ENCODE results near the gene KSR1.

KSR1 gene

GRCh38 chr17:27571563-27572352, 115.5 kb downstream of the KSR1 start:
- Histone ChIP-seq H3K79me2 (ENCODE audit: insufficient read depth, low read depth) (no peaks in the 10 kb centered on the region), H3K4me3 (IDR thresholded peaks at IDR 0.05; ENCODE audit: insufficient read depth, low read depth, low read length) (no peak overlapping the region), H3K27ac (no peak overlapping the region), H3K4me1 (ENCODE audit: low read depth, poor library complexity, severe bottlenecking) (no peaks in the 10 kb centered on the region), H3K36me3 (ENCODE audit: insufficient read depth) (no peaks in the 10 kb centered on the region), H3K27me3 (ENCODE audit: insufficient read depth, low read depth) (no peaks in the 10 kb centered on the region), H4K20me1 (ENCODE audit: insufficient read depth) (no peaks in the 10 kb centered on the region), H3K4me2 (no peak overlapping the region), H2AFZ (ENCODE audit: low read depth) (no peak overlapping the region), H3K9ac (no peak overlapping the region)
- TF ChIP-seq, protein P1, sequence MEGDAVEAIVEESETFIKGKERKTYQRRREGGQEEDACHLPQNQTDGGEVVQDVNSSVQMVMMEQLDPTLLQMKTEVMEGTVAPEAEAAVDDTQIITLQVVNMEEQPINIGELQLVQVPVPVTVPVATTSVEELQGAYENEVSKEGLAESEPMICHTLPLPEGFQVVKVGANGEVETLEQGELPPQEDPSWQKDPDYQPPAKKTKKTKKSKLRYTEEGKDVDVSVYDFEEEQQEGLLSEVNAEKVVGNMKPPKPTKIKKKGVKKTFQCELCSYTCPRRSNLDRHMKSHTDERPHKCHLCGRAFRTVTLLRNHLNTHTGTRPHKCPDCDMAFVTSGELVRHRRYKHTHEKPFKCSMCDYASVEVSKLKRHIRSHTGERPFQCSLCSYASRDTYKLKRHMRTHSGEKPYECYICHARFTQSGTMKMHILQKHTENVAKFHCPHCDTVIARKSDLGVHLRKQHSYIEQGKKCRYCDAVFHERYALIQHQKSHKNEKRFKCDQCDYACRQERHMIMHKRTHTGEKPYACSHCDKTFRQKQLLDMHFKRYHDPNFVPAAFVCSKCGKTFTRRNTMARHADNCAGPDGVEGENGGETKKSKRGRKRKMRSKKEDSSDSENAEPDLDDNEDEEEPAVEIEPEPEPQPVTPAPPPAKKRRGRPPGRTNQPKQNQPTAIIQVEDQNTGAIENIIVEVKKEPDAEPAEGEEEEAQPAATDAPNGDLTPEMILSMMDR (conservative IDR thresholded peaks at IDR 0.05; ENCODE audit: low read depth, low read length), result no peak

DNA sequence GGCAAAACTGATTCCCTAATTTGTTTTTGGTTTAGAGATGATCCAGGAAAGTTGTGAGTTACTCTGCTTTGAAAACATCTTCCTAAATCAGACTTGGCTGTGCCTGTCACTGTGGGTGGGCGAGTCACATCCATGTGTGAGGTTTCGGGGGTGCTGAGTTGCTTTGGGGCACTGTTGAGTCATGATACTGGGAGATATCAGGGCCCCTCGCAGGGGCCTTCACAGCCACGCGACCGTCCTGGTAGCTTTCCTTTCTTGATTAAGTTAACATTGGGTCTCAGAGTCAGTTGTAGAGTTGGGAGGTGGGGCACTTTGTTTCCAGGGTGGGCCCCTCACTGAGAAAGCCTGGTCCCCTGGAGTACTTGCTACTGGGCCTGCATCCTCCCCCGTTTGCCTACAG, 116.4 kb downstream of the KSR1 start:
- Histone ChIP-seq H3K4me1 (ENCODE audit: low read depth, poor library complexity, severe bottlenecking) (no peaks in the 10 kb centered on the region), H3K27me3 (ENCODE audit: insufficient read depth, low read depth) (no peaks in the 10 kb centered on the region), H3K4me3 (IDR thresholded peaks at IDR 0.05; ENCODE audit: insufficient read depth, low read depth, low read length) (no peak overlapping the region), H2AFZ (ENCODE audit: low read depth) (no peak overlapping the region), H3K27ac (no peak overlapping the region), H3K79me2 (ENCODE audit: insufficient read depth, low read depth) (no peaks in the 10 kb centered on the region), H3K4me2 (no peak overlapping the region), H4K20me1 (ENCODE audit: insufficient read depth) (no peaks in the 10 kb centered on the region), H3K36me3 (ENCODE audit: insufficient read depth) (no peaks in the 10 kb centered on the region), H3K9ac (no peak overlapping the region)
- TF ChIP-seq, protein P1 (conservative IDR thresholded peaks at IDR 0.05; ENCODE audit: low read depth, low read length), result no peak

GRCh38 chr17:27573548-27573947, 117.3 kb downstream of the KSR1 start:
- no peak overlapping the region for H3K4me3 ChIP-seq (IDR thresholded peaks at IDR 0.05; ENCODE audit: insufficient read depth, low read depth, low read length)
- H3K27ac ChIP-seq, result no peak overlapping the region
- H3K4me1 ChIP-seq (ENCODE audit: low read depth, poor library complexity, severe bottlenecking), result no peaks in the 10 kb centered on the region
- H3K4me2 ChIP-seq, result no peak overlapping the region
- H3K36me3 ChIP-seq (ENCODE audit: insufficient read depth), result no peaks in the 10 kb centered on the region
- H3K27me3 ChIP-seq (ENCODE audit: insufficient read depth, low read depth), result no peaks in the 10 kb centered on the region
- H3K9ac ChIP-seq, result no peak overlapping the region
- no peaks in the 10 kb centered on the region for H3K79me2 ChIP-seq (ENCODE audit: insufficient read depth, low read depth)
- TF ChIP-seq, protein P1 (conservative IDR thresholded peaks at IDR 0.05; ENCODE audit: low read depth, low read length), result no peak
- H2AFZ ChIP-seq (ENCODE audit: low read depth), result no peak overlapping the region
- no peaks in the 10 kb centered on the region for H4K20me1 ChIP-seq (ENCODE audit: insufficient read depth)

GRCh38 chr17:27573971-27574525, 117.8 kb downstream of the KSR1 start:
- Histone ChIP-seq H2AFZ (ENCODE audit: low read depth) (no peak overlapping the region), H3K4me2 (no peak overlapping the region), H3K79me2 (ENCODE audit: insufficient read depth, low read depth) (no peaks in the 10 kb centered on the region), H3K9ac (no peak overlapping the region), H3K27ac (no peak overlapping the region), H3K27me3 (ENCODE audit: insufficient read depth, low read depth) (no peaks in the 10 kb centered on the region), H3K4me1 (ENCODE audit: low read depth, poor library complexity, severe bottlenecking) (no peaks in the 10 kb centered on the region), H3K36me3 (ENCODE audit: insufficient read depth) (no peaks in the 10 kb centered on the region), H4K20me1 (ENCODE audit: insufficient read depth) (no peaks in the 10 kb centered on the region), H3K4me3 (IDR thresholded peaks at IDR 0.05; ENCODE audit: insufficient read depth, low read depth, low read length) (no peak overlapping the region)
- TF ChIP-seq, protein P1 (conservative IDR thresholded peaks at IDR 0.05; ENCODE audit: low read depth, low read length), result no peak
